Stimulated activated CD8-positive, alpha-beta memory T cell treated with anti-CD3 and anti-CD28 coated beads, Interleukin-4, amount 100 ng/mL, for 4 hours (primary cell): ENCODE measurements around the gene CCNY.

ENCODE experiments used
- DNase-seq, 2 donors: peaks; one replicate each; pipeline ENCODE4 v3.0.0-alpha.2; 2020; ENCODE audit warnings: low read depth in 2 of 2, low spot score in 1 of 2

The CCNY gene

GRCh38 chr10:35546824-35547225, 210.5 kb downstream of the CCNY start:
- no peak for DNase-seq

- no peak for DNase-seq
Observed at GRCh38 chr10:35552650-35553342, 216.5 kb downstream of the CCNY start.

GRCh38 chr10:35554036-35554435, 217.7 kb downstream of the CCNY start:
- no peak for DNase-seq

- no peak for DNase-seq
Observed at GRCh38 chr10:35554461-35555056, 218.2 kb downstream of the CCNY start.

- DNase-seq: no peak
Observed at GRCh38 chr10:35555962-35556930, 219.9 kb downstream of the CCNY start.

- DNase-seq: no peak
Observed at GRCh38 chr10:35558276-35558675, 222.0 kb downstream of the CCNY start.

- DNase-seq: no peak
Observed at GRCh38 chr10:35559416-35559815, 223.1 kb downstream of the CCNY start.

- DNase-seq: no peak
Observed at GRCh38 chr10:35561715-35562114, 225.4 kb downstream of the CCNY start.

- DNase-seq: no peak
Observed at GRCh38 chr10:35562427-35562826, 226.1 kb downstream of the CCNY start.

GRCh38 chr10:35563261-35563891, 227.1 kb downstream of the CCNY start:
- DNase-seq: no peak

GRCh38 chr10:35564341-35564968, 228.1 kb downstream of the CCNY start:
- DNase-seq: no peak

- no peak for DNase-seq
Observed at GRCh38 chr10:35565602-35566081, 229.3 kb downstream of the CCNY start.

GRCh38 chr10:35567951-35568350, 231.6 kb downstream of the CCNY start:
- no peak for DNase-seq

- no peak for DNase-seq
Observed at GRCh38 chr10:35568483-35569015, 232.2 kb downstream of the CCNY start.

GRCh38 chr10:35569111-35569707, 232.9 kb downstream of the CCNY start:
- no peak for DNase-seq

GRCh38 chr10:35569836-35570235, 233.5 kb downstream of the CCNY start:
- no peak for DNase-seq

GRCh38 chr10:35570397-35570796, 234.1 kb downstream of the CCNY start:
- no peak for DNase-seq

- no peak for DNase-seq
Observed at GRCh38 chr10:35572583-35572982, 236.3 kb downstream of the CCNY start.

GRCh38 chr10:35573796-35574195, 237.5 kb downstream of the CCNY start:
- DNase-seq: no peak

- DNase-seq: no peak
Observed at GRCh38 chr10:35574924-35575352, 238.6 kb downstream of the CCNY start.
